Activated T-cell treated with anti-CD3 and anti-CD28 coated beads, Interleukin-2, amount 50 U/mL, for 4 hours (primary cell): ENCODE data around the gene GRM8. TPM values are rescaled to one million over a fixed set of nuclear protein-coding genes. Genes with fewer than 3 reads are reported as not detected.

Experiments
- ATAC-seq, 2 donors: fragments of 200-7000 bp; cut with Tn5 transposase; one replicate each; pipeline ENCODE4 v1.10.0; 2021
- DNase-seq: peaks from one replicate; pipeline ENCODE4 v3.0.0-alpha.2; 2020
- H3K27me3 Mint-ChIP-seq: one replicate; pipeline ENCODE4 v1.8.0; 2021; ENCODE audit warnings: low read depth, mixed read lengths
- H3K36me3 Mint-ChIP-seq: one replicate; pipeline ENCODE4 v1.8.0; 2022; ENCODE audit warnings: mixed read lengths; ENCODE audit not compliant: insufficient read depth
- H3K4me1 Mint-ChIP-seq: one replicate; pipeline ENCODE4 v1.8.0; 2021; ENCODE audit warnings: low read depth, mixed read lengths
- H3K4me3 Mint-ChIP-seq: one replicate; pipeline ENCODE4 v1.8.0; 2021; ENCODE audit warnings: mild to moderate bottlenecking, moderate library complexity, mixed read lengths
- H3K9me3 Mint-ChIP-seq: one replicate; pipeline ENCODE4 v1.8.0; 2021; ENCODE audit warnings: mixed read lengths
- total RNA-seq, 3 donors: library from RNA; stranded (reverse); gene quantifications; one replicate each; pipeline ENCODE4 v1.2.1, GENCODE V29; 2021

Gene GRM8
- total RNA-seq, 3 donors from 2014 or later, result not detected

DNA sequence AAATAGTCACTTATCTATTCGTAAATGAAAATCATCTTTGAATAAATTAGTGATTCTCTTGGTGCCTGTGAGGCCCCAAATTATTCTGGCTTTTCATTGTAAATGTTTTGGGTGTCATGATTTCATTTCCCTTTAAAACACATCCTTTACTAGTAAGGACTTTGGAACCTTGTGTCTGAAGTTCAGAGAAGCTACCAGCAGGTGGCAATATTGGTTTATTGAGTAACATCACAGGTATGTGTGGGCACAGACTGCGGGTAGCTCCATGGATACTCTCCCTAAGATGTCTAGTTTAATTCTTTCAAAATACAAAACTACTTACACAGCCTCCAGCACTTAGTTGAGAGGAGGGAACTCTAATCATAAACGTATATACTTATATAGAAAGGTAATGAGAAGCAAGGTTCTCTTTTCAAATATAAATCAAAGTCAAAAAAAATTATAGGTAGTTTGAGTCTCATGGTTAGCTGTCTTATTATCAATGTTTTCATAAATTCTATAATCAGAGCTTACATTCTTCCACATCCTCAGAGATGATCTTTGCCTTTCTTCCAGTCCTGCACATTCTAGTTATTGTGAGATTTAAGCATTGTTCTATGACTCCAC lies 449.6 kb downstream of the GRM8 start:
- H3K4me1 Mint-ChIP-seq, result no peaks in the 10 kb centered on the region
- H3K4me3 Mint-ChIP-seq, result no peak overlapping the region
- DNase-seq, result no peak
- peak in 1 of 2 donors; percentile 35 for ATAC-seq
- no peaks in the 10 kb centered on the region for H3K36me3 Mint-ChIP-seq
- H3K9me3 Mint-ChIP-seq, result no peaks in the 10 kb centered on the region
- peaks cover 6% of the 10 kb centered on the region for H3K27me3 Mint-ChIP-seq

DNA sequence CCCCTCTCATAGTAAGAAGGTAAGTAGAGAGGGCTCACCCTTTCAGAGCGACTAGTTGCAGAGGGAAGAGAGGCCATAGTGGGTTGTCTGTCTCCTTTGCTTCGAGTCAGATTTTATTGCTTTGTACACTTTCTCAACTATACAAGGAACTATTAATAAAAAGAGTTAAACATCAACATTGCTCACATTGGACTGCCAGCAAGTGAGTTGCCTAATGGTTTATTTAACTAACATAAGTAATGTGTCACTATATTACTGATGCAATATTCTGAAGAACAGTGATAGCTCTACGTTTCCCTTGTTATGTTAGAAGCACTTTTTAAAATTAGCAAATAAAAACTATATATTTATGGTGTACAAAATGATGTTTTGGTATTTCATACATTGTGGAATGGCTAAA lies 451.0 kb downstream of the GRM8 start:
- H3K36me3 Mint-ChIP-seq, result no peaks in the 10 kb centered on the region
- peaks cover 6% of the 10 kb centered on the region for H3K27me3 Mint-ChIP-seq
- no peaks in the 10 kb centered on the region for H3K9me3 Mint-ChIP-seq
- DNase-seq (no peak), ATAC-seq (no peak)
- H3K4me3 Mint-ChIP-seq, result no peak overlapping the region
- no peaks in the 10 kb centered on the region for H3K4me1 Mint-ChIP-seq

DNA sequence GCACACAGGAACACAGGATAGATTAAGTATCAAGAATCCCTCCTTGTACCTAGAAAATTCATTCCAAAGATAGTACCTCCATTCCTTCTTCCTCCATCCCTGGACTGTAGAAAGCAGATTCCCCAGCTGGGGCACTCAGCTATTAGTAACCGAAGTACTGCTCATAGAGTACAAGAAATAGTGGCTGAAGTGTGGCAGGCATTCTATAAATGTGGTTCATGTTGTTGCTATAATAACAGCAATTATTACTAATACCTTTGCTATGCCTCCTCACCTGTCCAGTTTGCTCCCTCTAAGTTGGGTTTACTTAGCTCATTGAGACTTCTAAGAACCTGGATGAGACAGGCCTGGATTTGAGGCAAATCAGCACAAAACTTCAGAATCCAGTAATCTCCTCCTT lies 453.2 kb downstream of the GRM8 start:
- Mint-ChIP-seq H3K4me3 (no peak overlapping the region), H3K4me1 (no peaks in the 10 kb centered on the region), H3K27me3 (peaks cover 6% of the 10 kb centered on the region), H3K36me3 (no peaks in the 10 kb centered on the region), H3K9me3 (no peaks in the 10 kb centered on the region)
- DNase-seq (no peak), ATAC-seq (no peak)

DNA sequence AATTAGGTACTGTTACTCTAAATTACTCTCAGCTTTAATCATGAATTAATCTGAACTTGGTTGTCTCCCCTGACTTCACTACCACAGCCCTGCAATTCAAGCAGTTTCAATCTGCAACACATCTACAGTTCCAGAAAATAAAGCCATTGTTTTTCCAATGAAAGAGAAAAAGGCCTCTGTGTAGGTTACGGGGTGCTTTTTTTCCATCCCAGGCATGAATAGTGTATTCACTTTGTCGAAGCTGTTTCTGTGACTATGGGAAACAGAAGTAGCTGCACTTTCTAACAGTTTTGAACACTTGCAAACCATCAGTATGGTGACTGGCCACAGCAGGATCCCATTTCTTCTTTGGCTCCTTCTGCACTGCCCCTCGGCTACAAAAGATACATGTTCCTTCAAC lies 460.2 kb downstream of the GRM8 start:
- ATAC-seq, result no peak
- DNase-seq, result no peak
- no peaks in the 10 kb centered on the region for H3K9me3 Mint-ChIP-seq
- no peak overlapping the region for H3K4me3 Mint-ChIP-seq
- peaks cover 2% of the 10 kb centered on the region for H3K27me3 Mint-ChIP-seq
- no peaks in the 10 kb centered on the region for H3K36me3 Mint-ChIP-seq
- H3K4me1 Mint-ChIP-seq, result no peaks in the 10 kb centered on the region

DNA sequence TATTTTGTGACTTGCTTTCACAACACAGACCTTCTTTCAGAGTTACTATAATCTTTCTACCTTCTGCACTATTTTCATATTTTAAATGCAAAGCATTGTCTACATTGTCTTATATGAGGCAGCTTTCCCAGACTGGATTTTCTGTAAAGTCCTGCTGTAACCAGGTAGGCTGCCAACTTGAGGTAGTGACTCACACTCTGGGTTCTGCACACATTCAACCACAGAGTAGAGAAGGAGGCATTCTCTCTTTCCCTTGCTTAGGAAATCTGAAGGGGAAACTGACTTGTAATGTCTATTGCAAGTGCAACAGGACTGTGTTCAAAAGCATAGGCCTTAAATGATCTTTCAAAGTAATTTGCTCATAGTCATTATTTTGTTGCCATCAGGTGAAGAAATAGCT lies 461.4 kb downstream of the GRM8 start:
- Mint-ChIP-seq H3K27me3 (peaks cover 2% of the 10 kb centered on the region), H3K36me3 (no peaks in the 10 kb centered on the region), H3K4me1 (no peaks in the 10 kb centered on the region), H3K4me3 (no peak overlapping the region), H3K9me3 (no peaks in the 10 kb centered on the region)
- ATAC-seq (no peak), DNase-seq (no peak)

DNA sequence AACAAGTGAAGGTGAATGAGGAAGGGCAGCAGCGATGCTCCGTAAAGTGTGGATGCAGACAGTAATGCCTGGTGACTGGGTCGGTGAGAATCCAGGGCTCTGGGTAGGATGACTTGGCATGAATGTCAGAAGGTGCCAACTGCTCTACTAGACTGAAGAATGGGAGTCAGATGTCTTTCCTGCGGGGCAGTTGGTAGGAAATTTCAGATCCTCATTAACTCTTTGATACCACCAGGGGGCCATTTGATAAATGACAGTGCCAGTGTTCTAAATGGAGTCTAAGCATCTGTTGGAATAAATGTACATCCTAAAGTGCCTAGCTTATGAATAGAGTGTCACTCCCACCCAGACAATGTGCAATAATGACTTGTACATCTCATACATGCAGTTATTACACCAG lies 462.0 kb downstream of the GRM8 start:
- H3K4me3 Mint-ChIP-seq, result no peak overlapping the region
- H3K36me3 Mint-ChIP-seq, result no peaks in the 10 kb centered on the region
- ATAC-seq (no peak), DNase-seq (no peak)
- H3K27me3 Mint-ChIP-seq, result peaks cover 2% of the 10 kb centered on the region
- no peaks in the 10 kb centered on the region for H3K4me1 Mint-ChIP-seq
- no peaks in the 10 kb centered on the region for H3K9me3 Mint-ChIP-seq

DNA sequence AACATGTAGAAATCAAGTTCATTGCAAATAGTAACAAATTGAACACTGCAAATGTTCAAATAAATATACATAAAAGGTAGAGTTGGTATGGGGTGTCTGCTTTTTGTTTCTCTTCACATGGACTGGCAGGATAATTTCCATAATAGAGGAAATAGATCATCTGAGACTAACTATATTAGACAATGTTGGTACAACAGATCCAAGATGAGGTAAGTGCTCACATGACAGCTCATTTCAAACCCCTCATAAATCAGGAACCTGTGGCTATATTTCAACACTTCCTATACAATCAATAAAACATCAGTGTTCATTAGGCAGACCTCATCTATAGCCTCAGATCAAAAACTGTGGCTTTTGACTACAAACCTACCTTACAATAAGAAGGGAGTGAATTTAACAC lies 469.1 kb downstream of the GRM8 start:
- Mint-ChIP-seq H3K4me1 (no peaks in the 10 kb centered on the region), H3K36me3 (no peaks in the 10 kb centered on the region), H3K27me3 (no peaks in the 10 kb centered on the region), H3K9me3 (no peaks in the 10 kb centered on the region), H3K4me3 (no peak overlapping the region)
- DNase-seq (no peak), ATAC-seq (no peak)

DNA sequence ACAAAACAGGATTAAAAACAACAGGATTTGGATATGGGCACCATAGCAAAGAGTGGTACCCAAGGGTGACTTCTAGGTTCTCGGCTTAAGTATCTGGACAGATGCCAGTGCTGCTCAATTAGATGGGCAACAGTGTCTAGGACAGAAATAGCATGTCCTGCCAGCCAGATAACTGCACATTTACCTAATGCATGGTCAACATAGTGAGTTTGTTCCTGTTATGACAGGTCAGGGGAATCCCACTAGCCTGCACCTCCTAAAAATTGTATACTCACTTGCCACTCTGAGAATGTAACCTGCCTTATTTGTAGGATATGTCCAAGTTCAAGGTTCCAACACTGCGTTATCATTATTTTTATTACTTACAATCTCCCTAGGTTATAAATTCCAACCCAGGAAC lies 471.7 kb downstream of the GRM8 start:
- DNase-seq (no peak), ATAC-seq (no peak)
- Mint-ChIP-seq H3K9me3 (no peaks in the 10 kb centered on the region), H3K4me3 (no peak overlapping the region), H3K4me1 (no peaks in the 10 kb centered on the region), H3K36me3 (no peaks in the 10 kb centered on the region), H3K27me3 (no peaks in the 10 kb centered on the region)

DNA sequence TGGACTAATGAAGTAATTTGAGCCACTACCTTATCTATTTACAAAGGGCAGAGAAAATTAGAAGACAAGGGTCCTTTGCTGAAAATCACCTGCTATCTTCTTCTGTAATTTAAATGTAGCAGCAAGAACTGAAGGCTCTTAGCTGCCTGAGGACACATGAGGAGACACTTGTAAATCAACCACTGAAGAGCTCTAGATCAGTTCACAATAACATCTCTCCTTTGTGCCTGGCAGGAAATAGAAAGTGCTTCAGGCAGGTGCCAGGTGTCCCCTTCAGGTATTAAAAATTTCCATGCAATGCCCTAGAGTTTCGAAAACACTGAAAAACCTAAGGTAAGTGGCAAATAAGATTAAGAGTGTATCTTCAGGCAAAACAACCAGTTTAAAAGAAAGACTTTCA lies 474.6 kb downstream of the GRM8 start:
- DNase-seq (no peak), ATAC-seq (no peak)
- H3K27me3 Mint-ChIP-seq, result no peaks in the 10 kb centered on the region
- H3K9me3 Mint-ChIP-seq, result no peaks in the 10 kb centered on the region
- no peaks in the 10 kb centered on the region for H3K36me3 Mint-ChIP-seq
- H3K4me3 Mint-ChIP-seq, result no peak overlapping the region
- no peaks in the 10 kb centered on the region for H3K4me1 Mint-ChIP-seq

DNA sequence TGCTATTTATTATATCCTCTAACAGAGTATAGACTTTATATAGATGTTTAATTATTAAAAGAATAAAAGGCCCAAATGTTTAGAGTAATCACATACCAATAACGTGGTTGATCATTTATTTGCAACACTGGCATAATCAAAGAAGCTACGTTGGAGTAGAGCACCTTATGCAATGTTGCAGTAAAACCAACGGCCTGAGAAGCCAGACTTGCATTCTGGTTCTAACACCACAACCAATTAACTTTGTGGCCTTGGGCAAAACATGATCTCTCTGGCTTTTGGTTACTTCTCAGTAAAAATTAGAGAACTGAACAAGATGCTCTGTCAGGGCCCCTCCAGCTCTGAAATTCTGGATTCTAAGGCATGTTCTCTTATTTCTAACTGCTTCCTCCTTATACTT lies 476.2 kb downstream of the GRM8 start:
- Mint-ChIP-seq H3K4me1 (no peaks in the 10 kb centered on the region), H3K27me3 (no peaks in the 10 kb centered on the region), H3K4me3 (no peak overlapping the region), H3K9me3 (no peaks in the 10 kb centered on the region), H3K36me3 (no peaks in the 10 kb centered on the region)
- no peak for DNase-seq
- no peak for ATAC-seq

DNA sequence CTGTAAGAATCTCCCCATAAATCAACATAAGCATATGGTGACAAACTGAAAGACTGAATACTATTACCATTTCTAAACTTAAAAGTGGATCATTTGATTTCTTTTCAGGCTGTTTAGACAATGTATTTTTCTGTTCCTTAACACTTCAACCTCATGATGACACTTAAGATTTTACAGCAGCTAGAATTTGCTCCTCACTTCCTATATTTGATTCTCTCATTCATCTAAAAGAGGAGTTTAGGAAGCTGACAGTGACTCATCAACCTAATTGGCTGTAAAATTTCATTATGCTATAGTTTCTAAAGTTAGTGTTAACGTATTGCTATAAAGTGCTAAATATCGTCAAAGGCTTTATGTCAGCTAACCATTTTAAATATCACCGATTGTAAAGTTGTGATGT lies 478.7 kb downstream of the GRM8 start:
- no peak for DNase-seq
- Mint-ChIP-seq H3K36me3 (no peaks in the 10 kb centered on the region), H3K4me3 (no peak overlapping the region), H3K27me3 (no peaks in the 10 kb centered on the region), H3K9me3 (no peaks in the 10 kb centered on the region), H3K4me1 (no peaks in the 10 kb centered on the region)
- ATAC-seq, result no peak

DNA sequence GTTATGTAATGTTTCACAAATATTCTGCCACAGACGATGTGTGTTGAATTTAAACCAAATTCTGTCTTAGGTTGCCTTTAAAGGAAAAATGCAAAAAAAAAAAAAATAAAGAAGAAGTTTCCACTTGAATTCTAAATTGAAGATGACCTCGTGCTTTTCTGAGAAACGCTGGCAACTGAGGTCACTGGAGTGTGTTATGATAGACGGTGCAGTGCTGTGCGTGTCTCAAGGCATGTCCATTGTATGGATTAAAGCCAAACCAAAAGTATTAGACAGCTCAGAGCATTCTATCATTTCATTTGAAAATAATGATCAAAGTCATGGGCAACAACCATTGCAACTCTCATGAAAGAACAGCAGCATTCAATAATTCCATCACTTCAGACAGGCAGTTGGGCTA lies 483.9 kb downstream of the GRM8 start:
- Mint-ChIP-seq H3K36me3 (no peaks in the 10 kb centered on the region), H3K4me1 (no peaks in the 10 kb centered on the region), H3K27me3 (no peaks in the 10 kb centered on the region), H3K4me3 (no peak overlapping the region), H3K9me3 (no peaks in the 10 kb centered on the region)
- no peak for ATAC-seq
- DNase-seq, result no peak

DNA sequence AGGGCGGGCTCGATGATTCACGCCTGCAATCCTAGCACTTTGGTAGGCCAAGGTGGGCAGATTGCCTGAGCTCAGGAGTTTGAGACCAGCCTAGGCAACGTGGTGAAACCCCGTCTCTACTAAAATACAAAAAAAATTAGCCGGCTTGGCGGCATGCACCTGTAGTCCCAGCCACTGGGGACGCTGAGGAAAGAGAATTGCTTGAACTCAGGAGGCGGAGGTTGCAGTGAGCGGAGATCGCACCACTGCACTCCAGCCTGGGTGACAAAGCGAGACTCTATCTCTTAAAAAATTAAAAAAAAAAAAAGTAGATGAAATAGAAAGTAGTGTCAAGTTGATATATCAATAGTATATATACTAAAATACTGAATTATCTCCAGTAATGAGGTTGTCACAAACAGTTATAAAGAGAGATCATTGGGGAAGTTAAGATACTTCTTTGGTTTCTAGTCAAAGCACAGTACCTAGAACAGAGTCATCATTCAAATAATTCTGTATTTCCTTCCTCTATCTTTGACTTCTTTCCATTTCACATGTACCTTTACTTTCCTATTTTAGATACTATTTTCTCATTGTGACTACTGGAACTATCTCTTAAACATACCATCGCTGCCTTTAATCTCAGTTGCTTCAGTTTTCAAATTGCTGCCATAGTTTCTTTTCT lies 491.7 kb downstream of the GRM8 start:
- Mint-ChIP-seq H3K4me3 (no peak overlapping the region), H3K27me3 (no peaks in the 10 kb centered on the region), H3K4me1 (no peaks in the 10 kb centered on the region), H3K36me3 (no peaks in the 10 kb centered on the region), H3K9me3 (no peaks in the 10 kb centered on the region)
- no peak for DNase-seq
- no peak for ATAC-seq

DNA sequence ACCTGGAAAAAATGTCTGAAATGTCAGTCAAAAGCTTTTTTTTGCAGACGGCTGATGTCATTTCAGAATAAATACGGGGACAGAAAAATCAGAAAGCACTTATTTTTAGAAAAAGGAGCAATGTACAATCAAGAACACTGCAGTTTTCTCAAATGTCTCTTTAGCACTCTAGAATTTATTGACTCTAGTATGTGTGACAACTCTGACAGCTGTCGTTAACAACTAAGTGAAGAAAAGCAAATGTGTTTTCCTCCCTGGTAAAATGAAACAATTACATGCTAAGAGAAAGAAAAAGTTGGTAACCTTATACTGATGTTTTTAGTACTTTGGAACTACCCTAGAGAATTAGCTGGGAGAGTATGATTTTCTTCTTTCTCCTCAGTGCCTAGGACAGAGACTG lies 497.4 kb downstream of the GRM8 start:
- Mint-ChIP-seq H3K27me3 (no peaks in the 10 kb centered on the region), H3K4me3 (no peak overlapping the region), H3K9me3 (no peaks in the 10 kb centered on the region), H3K36me3 (no peaks in the 10 kb centered on the region), H3K4me1 (no peaks in the 10 kb centered on the region)
- DNase-seq, result no peak
- no peak for ATAC-seq

DNA sequence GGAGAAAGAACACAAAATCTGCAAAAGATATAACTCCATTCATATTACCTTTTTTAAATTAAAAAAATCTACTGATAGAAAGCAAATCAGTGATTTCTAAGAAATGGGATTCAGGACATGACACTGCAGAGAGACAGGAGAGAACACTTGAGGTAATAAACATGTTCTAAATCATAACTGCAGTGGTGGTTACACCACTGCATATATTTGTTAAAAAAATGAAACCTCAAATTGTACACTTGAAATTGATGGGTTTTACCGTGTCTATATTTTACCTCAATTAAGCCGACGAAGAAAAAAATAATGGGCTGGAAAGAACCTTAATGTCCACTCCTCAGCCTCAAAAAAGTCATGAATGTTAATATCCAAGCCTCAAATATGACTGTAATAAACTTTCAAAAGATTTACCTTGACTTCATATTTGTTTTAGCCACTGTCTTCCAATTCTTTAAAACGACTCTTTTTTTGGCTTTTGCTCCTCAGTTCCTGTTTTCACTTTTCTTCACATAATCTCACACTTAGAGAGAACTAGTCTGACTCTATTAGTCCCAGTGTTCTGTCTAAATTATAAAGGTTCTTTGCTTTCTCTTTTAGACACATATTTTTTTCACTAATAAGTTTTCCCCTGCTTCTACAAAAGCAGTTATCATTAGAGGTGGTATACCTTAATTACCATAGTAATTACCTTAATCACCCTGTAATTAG lies 502.4 kb downstream of the GRM8 start:
- no peak overlapping the region for H3K4me3 Mint-ChIP-seq
- DNase-seq (no peak), ATAC-seq (no peak)
- no peaks in the 10 kb centered on the region for H3K9me3 Mint-ChIP-seq
- H3K36me3 Mint-ChIP-seq, result no peaks in the 10 kb centered on the region
- no peaks in the 10 kb centered on the region for H3K27me3 Mint-ChIP-seq
- no peaks in the 10 kb centered on the region for H3K4me1 Mint-ChIP-seq
